NT2/D1 (cell line): ENCODE measurements around the gene MYLIP.

ENCODE experiments used
- SUZ12 ChIP-seq: IDR thresholded peaks from 2 replicates; pipeline ENCODE4 v1.6.1; 2011; ENCODE audit not compliant: insufficient read length, insufficient read depth; ENCODE audit errors: extremely low read depth
- YY1 ChIP-seq: IDR thresholded peaks from 2 replicates; pipeline ENCODE4 v1.6.1; 2011; ENCODE audit not compliant: insufficient read length, insufficient read depth
- ZNF274 ChIP-seq: IDR thresholded peaks from 2 replicates; pipeline ENCODE4 v1.6.1; 2011; ENCODE audit warnings: mild to moderate bottlenecking, low read depth, low read length

DNA sequence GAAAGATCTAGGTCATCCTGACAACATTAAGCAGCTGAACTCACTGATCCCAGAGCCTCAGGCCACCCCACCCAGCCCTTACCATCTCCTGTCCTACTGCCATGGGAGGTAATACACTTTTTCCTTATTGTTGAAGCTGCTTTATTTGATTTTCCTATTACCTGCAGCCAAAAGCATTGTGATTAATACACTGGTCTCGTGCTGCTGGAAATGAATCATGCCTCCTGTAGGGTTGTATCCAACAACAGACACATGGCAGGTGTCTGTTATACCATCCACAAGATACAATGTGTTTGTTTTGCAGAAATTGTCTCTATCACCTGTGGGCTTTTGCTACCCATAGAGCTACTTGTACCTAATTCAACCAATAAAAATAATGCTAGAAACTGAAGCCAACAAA lies 34.2 kb downstream of the MYLIP start:
- TF ChIP-seq ZNF274 (no peak), YY1 (no peak), SUZ12 (no peak)
